Measurements from ENCODE around the gene CADPS.

Gene CADPS

GRCh38 chr3:62602129-62602770 is 273.0 kb downstream of the CADPS start:
- DNase-seq (ENCODE audit: low read depth, low spot score) = no peak
- H3K4me1 ChIP-seq (ENCODE audit: insufficient read depth, insufficient read length) = peaks cover 6% of the 10 kb centered on the region
- H3K4me3 ChIP-seq (ENCODE audit: insufficient read length, low read depth) = no peak overlapping the region
- no peak overlapping the region for H3K9ac ChIP-seq (ENCODE audit: insufficient read length, low read depth)
- H3K27me3 ChIP-seq (ENCODE audit: insufficient read depth, insufficient read length) = no peaks in the 10 kb centered on the region
- H3K36me3 ChIP-seq (ENCODE audit: insufficient read depth, insufficient read length, low read length) = no peaks in the 10 kb centered on the region
- TF ChIP-seq SUZ12 (IDR thresholded peaks at IDR 0.05; ENCODE audit: extremely low read depth, insufficient read depth, insufficient read length) = no peak
- no peak for TF ChIP-seq YY1 (IDR thresholded peaks at IDR 0.05; ENCODE audit: insufficient read depth, insufficient read length)
- peaks cover 4% of the 10 kb centered on the region for H3K9me3 ChIP-seq (ENCODE audit: insufficient read depth, low read length)

- DNase-seq (ENCODE audit: low read depth, low spot score) = no peak
- H3K9me3 ChIP-seq (ENCODE audit: insufficient read depth, low read length) = peaks cover under 1% of the 10 kb centered on the region; the same call in 1 of the 2 replicates
- no peak overlapping the region for H3K9ac ChIP-seq (ENCODE audit: insufficient read length, low read depth)
- no peaks in the 10 kb centered on the region for H3K36me3 ChIP-seq (ENCODE audit: insufficient read depth, insufficient read length, low read length)
- no peak for TF ChIP-seq YY1 (IDR thresholded peaks at IDR 0.05; ENCODE audit: insufficient read depth, insufficient read length)
- no peak for TF ChIP-seq ZNF274 (IDR thresholded peaks at IDR 0.05; ENCODE audit: low read depth, low read length)
- TF ChIP-seq SUZ12 (IDR thresholded peaks at IDR 0.05; ENCODE audit: extremely low read depth, insufficient read depth, insufficient read length) = no peak
- no peaks in the 10 kb centered on the region for H3K27me3 ChIP-seq (ENCODE audit: insufficient read depth, insufficient read length)
- H3K4me1 ChIP-seq (ENCODE audit: insufficient read depth, insufficient read length) = peaks cover 6% of the 10 kb centered on the region
- H3K4me3 ChIP-seq (ENCODE audit: insufficient read length, low read depth) = no peak overlapping the region
Measured at GRCh38 chr3:62601238-62602070, 273.8 kb downstream of the CADPS start.

- Histone ChIP-seq H3K9me3 (ENCODE audit: insufficient read depth, low read length) (no peaks in the 10 kb centered on the region), H3K4me1 (ENCODE audit: insufficient read depth, insufficient read length) (peaks cover 6% of the 10 kb centered on the region), H3K36me3 (ENCODE audit: insufficient read depth, insufficient read length, low read length) (no peaks in the 10 kb centered on the region), H3K9ac (ENCODE audit: insufficient read length, low read depth) (no peak overlapping the region), H3K4me3 (ENCODE audit: insufficient read length, low read depth) (no peak overlapping the region), H3K27me3 (ENCODE audit: insufficient read depth, insufficient read length) (no peaks in the 10 kb centered on the region)
- TF ChIP-seq ZNF274 (IDR thresholded peaks at IDR 0.05; ENCODE audit: low read depth, low read length) (no peak), SUZ12 (IDR thresholded peaks at IDR 0.05; ENCODE audit: extremely low read depth, insufficient read depth, insufficient read length) (no peak), YY1 (IDR thresholded peaks at IDR 0.05; ENCODE audit: insufficient read depth, insufficient read length) (no peak)
- DNase-seq (ENCODE audit: low read depth, low spot score) = no peak
Measured at GRCh38 chr3:62600033-62600432, 275.2 kb downstream of the CADPS start.

GRCh38 chr3:62597491-62597890 is 277.7 kb downstream of the CADPS start:
- H3K36me3 ChIP-seq (ENCODE audit: insufficient read depth, insufficient read length, low read length) = no peaks in the 10 kb centered on the region
- TF ChIP-seq SUZ12 (IDR thresholded peaks at IDR 0.05; ENCODE audit: extremely low read depth, insufficient read depth, insufficient read length) = no peak
- TF ChIP-seq YY1 (IDR thresholded peaks at IDR 0.05; ENCODE audit: insufficient read depth, insufficient read length) = no peak
- TF ChIP-seq ZNF274 (IDR thresholded peaks at IDR 0.05; ENCODE audit: low read depth, low read length) = no peak
- no peaks in the 10 kb centered on the region for H3K9me3 ChIP-seq (ENCODE audit: insufficient read depth, low read length)
- H3K27me3 ChIP-seq (ENCODE audit: insufficient read depth, insufficient read length) = no peaks in the 10 kb centered on the region
- H3K4me1 ChIP-seq (ENCODE audit: insufficient read depth, insufficient read length) = peaks cover 1% of the 10 kb centered on the region
- DNase-seq (ENCODE audit: low read depth, low spot score) = no peak
- no peak overlapping the region for H3K4me3 ChIP-seq (ENCODE audit: insufficient read length, low read depth)
- no peak overlapping the region for H3K9ac ChIP-seq (ENCODE audit: insufficient read length, low read depth)

- Histone ChIP-seq H3K36me3 (ENCODE audit: insufficient read depth, insufficient read length, low read length) (no peaks in the 10 kb centered on the region), H3K9ac (ENCODE audit: insufficient read length, low read depth) (no peak overlapping the region), H3K9me3 (ENCODE audit: insufficient read depth, low read length) (no peaks in the 10 kb centered on the region), H3K4me3 (ENCODE audit: insufficient read length, low read depth) (no peak overlapping the region), H3K4me1 (ENCODE audit: insufficient read depth, insufficient read length) (no peaks in the 10 kb centered on the region), H3K27me3 (ENCODE audit: insufficient read depth, insufficient read length) (no peaks in the 10 kb centered on the region)
- DNase-seq (ENCODE audit: low read depth, low spot score) = no peak
- no peak for TF ChIP-seq SUZ12 (IDR thresholded peaks at IDR 0.05; ENCODE audit: extremely low read depth, insufficient read depth, insufficient read length)
- no peak for TF ChIP-seq ZNF274 (IDR thresholded peaks at IDR 0.05; ENCODE audit: low read depth, low read length)
- TF ChIP-seq YY1 (IDR thresholded peaks at IDR 0.05; ENCODE audit: insufficient read depth, insufficient read length) = no peak
Measured at GRCh38 chr3:62592408-62592807, 282.8 kb downstream of the CADPS start.

GRCh38 chr3:62589078-62589477 is 286.1 kb downstream of the CADPS start:
- Histone ChIP-seq H3K4me3 (ENCODE audit: insufficient read length, low read depth) (no peak overlapping the region), H3K9me3 (ENCODE audit: insufficient read depth, low read length) (no peaks in the 10 kb centered on the region), H3K27me3 (ENCODE audit: insufficient read depth, insufficient read length) (no peaks in the 10 kb centered on the region), H3K9ac (ENCODE audit: insufficient read length, low read depth) (no peak overlapping the region), H3K36me3 (ENCODE audit: insufficient read depth, insufficient read length, low read length) (no peaks in the 10 kb centered on the region), H3K4me1 (ENCODE audit: insufficient read depth, insufficient read length) (no peaks in the 10 kb centered on the region)
- DNase-seq (ENCODE audit: low read depth, low spot score) = no peak
- TF ChIP-seq SUZ12 (IDR thresholded peaks at IDR 0.05; ENCODE audit: extremely low read depth, insufficient read depth, insufficient read length) (no peak), ZNF274 (IDR thresholded peaks at IDR 0.05; ENCODE audit: low read depth, low read length) (no peak), YY1 (IDR thresholded peaks at IDR 0.05; ENCODE audit: insufficient read depth, insufficient read length) (no peak)

GRCh38 chr3:62587579-62588031 is 287.6 kb downstream of the CADPS start:
- no peaks in the 10 kb centered on the region for H3K9me3 ChIP-seq (ENCODE audit: insufficient read depth, low read length)
- no peak for DNase-seq (ENCODE audit: low read depth, low spot score)
- no peak for TF ChIP-seq SUZ12 (IDR thresholded peaks at IDR 0.05; ENCODE audit: extremely low read depth, insufficient read depth, insufficient read length)
- no peak for TF ChIP-seq YY1 (IDR thresholded peaks at IDR 0.05; ENCODE audit: insufficient read depth, insufficient read length)
- no peak for TF ChIP-seq ZNF274 (IDR thresholded peaks at IDR 0.05; ENCODE audit: low read depth, low read length)
- H3K4me1 ChIP-seq (ENCODE audit: insufficient read depth, insufficient read length) = no peaks in the 10 kb centered on the region
- H3K9ac ChIP-seq (ENCODE audit: insufficient read length, low read depth) = no peak overlapping the region
- H3K27me3 ChIP-seq (ENCODE audit: insufficient read depth, insufficient read length) = no peaks in the 10 kb centered on the region
- no peak overlapping the region for H3K4me3 ChIP-seq (ENCODE audit: insufficient read length, low read depth)
- H3K36me3 ChIP-seq (ENCODE audit: insufficient read depth, insufficient read length, low read length) = no peaks in the 10 kb centered on the region
